ENCODE measurements around the gene RSRP1. TPM values are rescaled to one million over a fixed set of nuclear protein-coding genes. Genes with fewer than 3 reads are reported as not detected.
"Not testable (repeated sequence)": the region's sequence is repeated elsewhere in the genome, so short reads cannot be mapped to it uniquely, and the experiment has no call there.

The RSRP1 gene
- polyA plus RNA-seq, 3 donors, result 146 to 153 (median 147) TPM

- DNase-seq (ENCODE audit: low read depth in 3 of 3, low spot score in 2 of 3), result no peak
Observed at GRCh38 chr1:25257196-25257595, 9.9 kb upstream of the RSRP1 start.

- no peak for DNase-seq (ENCODE audit: low read depth in 3 of 3, low spot score in 2 of 3)
Observed at GRCh38 chr1:25256578-25256965, 9.3 kb upstream of the RSRP1 start.

GRCh38 chr1:25255706-25256577 is 8.7 kb upstream of the RSRP1 start:
- no peak for DNase-seq (ENCODE audit: low read depth in 3 of 3, low spot score in 2 of 3)

- DNase-seq (ENCODE audit: low read depth in 3 of 3, low spot score in 2 of 3), result no peak
Observed at GRCh38 chr1:25253911-25254310, 6.7 kb upstream of the RSRP1 start.

GRCh38 chr1:25247829-25248754 is 838 bp upstream of the RSRP1 start:
- DNase-seq (ENCODE audit: low read depth in 3 of 3, low spot score in 2 of 3), result no peak

- no peak for DNase-seq (ENCODE audit: low read depth in 3 of 3, low spot score in 2 of 3)
Observed at GRCh38 chr1:25246600-25247023, 642 bp downstream of the RSRP1 start.

- no peak for DNase-seq (ENCODE audit: low read depth in 3 of 3, low spot score in 2 of 3)
Observed at GRCh38 chr1:25245809-25246599, 1.2 kb downstream of the RSRP1 start.

- DNase-seq (ENCODE audit: low read depth in 3 of 3, low spot score in 2 of 3), result no peak
Observed at GRCh38 chr1:25245393-25245792, 1.9 kb downstream of the RSRP1 start.

- no peak for DNase-seq (ENCODE audit: low read depth in 3 of 3, low spot score in 2 of 3)
Observed at GRCh38 chr1:25243907-25244306, 3.3 kb downstream of the RSRP1 start.

- peak in 1 of 3 donors; percentile 82 for DNase-seq (ENCODE audit: low read depth in 3 of 3, low spot score in 2 of 3)
Observed at GRCh38 chr1:25239681-25240541, 7.3 kb downstream of the RSRP1 start.

GRCh38 chr1:25238046-25238445 is 9.2 kb downstream of the RSRP1 start:
- no peak for DNase-seq (ENCODE audit: low read depth in 3 of 3, low spot score in 2 of 3)

- not testable (repeated sequence) for DNase-seq (ENCODE audit: low read depth in 3 of 3, low spot score in 2 of 3)
Observed at GRCh38 chr1:25236261-25236660, 11.0 kb downstream of the RSRP1 start.

GRCh38 chr1:25235411-25235810 is 11.8 kb downstream of the RSRP1 start:
- not testable (repeated sequence) for DNase-seq (ENCODE audit: low read depth in 3 of 3, low spot score in 2 of 3)

- DNase-seq (ENCODE audit: low read depth in 3 of 3, low spot score in 2 of 3), result no peak
Observed at GRCh38 chr1:25232866-25233784, 14.1 kb downstream of the RSRP1 start.

GRCh38 chr1:25232027-25232865 is 15.0 kb downstream of the RSRP1 start, which contains the start of gene SYF2:
Gene SYF2, minus strand, starts transcription at chr1:25232502. Its CDS starts 35 bp downstream, at chr1:25232467.
- DNase-seq (ENCODE audit: low read depth in 3 of 3, low spot score in 2 of 3), result peak; percentile 88 to 96 (median 95)

- DNase-seq (ENCODE audit: low read depth in 3 of 3, low spot score in 2 of 3), result no peak
Observed at GRCh38 chr1:25223471-25223870, 23.8 kb downstream of the RSRP1 start.

GRCh38 chr1:25222606-25223005 is 24.6 kb downstream of the RSRP1 start:
- no peak for DNase-seq (ENCODE audit: low read depth in 3 of 3, low spot score in 2 of 3)

- no peak for DNase-seq (ENCODE audit: low read depth in 3 of 3, low spot score in 2 of 3)
Observed at GRCh38 chr1:25220666-25221065, 26.6 kb downstream of the RSRP1 start.
